ENCODE data around the gene MYZAP.

- TF ChIP-seq CEBPB (IDR thresholded peaks at IDR 0.05) (no peak), EP300 (IDR thresholded peaks at IDR 0.05) (no peak), SMC3 (IDR thresholded peaks at IDR 0.05) (no peak), EHMT2 (IDR thresholded peaks at IDR 0.05; ENCODE audit: low read depth) (no peak), POLR2A (IDR thresholded peaks at IDR 0.05; ENCODE audit: low read length) (no peak), PHF8 (IDR thresholded peaks at IDR 0.05; ENCODE audit: borderline replicate concordance, low read depth) (no peak), HOXA7 (CRISPR knock-in tag; IDR thresholded peaks at IDR 0.05) (no peak), USF2 (IDR thresholded peaks at IDR 0.05) (no peak), JUNB (IDR thresholded peaks at IDR 0.05) (no peak), CTCF (IDR thresholded peaks at IDR 0.05) (no peak), RFX5 (IDR thresholded peaks at IDR 0.05) (no peak), BHLHE40 (IDR thresholded peaks at IDR 0.05; ENCODE audit: low read depth, low read length) (no peak), PBX3 (IDR thresholded peaks at IDR 0.05) (no peak)
Measured at GRCh38 chr15:57634290-57634689, 42.6 kb downstream of the MYZAP start.
